ENCODE data around the gene TMED9.

- no peak for TF ChIP-seq POLR2A (IDR thresholded peaks at IDR 0.05)
- no peak for TF ChIP-seq CTCF (IDR thresholded peaks at IDR 0.05)
- TF ChIP-seq EP300 (IDR thresholded peaks at IDR 0.05): peak in 1 of 2 donors; percentile 75
These were observed 45.7 kb upstream of the TMED9 start for GRCh38 chr5:177546258-177546741.

Data from tibial nerve (tissue), 4 donors.